ENCODE data around the gene PEAK3.

GRCh38 chr19:2226840-2227360, 55.1 kb downstream of the PEAK3 start:
- TF ChIP-seq, protein P1, sequence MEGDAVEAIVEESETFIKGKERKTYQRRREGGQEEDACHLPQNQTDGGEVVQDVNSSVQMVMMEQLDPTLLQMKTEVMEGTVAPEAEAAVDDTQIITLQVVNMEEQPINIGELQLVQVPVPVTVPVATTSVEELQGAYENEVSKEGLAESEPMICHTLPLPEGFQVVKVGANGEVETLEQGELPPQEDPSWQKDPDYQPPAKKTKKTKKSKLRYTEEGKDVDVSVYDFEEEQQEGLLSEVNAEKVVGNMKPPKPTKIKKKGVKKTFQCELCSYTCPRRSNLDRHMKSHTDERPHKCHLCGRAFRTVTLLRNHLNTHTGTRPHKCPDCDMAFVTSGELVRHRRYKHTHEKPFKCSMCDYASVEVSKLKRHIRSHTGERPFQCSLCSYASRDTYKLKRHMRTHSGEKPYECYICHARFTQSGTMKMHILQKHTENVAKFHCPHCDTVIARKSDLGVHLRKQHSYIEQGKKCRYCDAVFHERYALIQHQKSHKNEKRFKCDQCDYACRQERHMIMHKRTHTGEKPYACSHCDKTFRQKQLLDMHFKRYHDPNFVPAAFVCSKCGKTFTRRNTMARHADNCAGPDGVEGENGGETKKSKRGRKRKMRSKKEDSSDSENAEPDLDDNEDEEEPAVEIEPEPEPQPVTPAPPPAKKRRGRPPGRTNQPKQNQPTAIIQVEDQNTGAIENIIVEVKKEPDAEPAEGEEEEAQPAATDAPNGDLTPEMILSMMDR (IDR thresholded peaks at IDR 0.05): no peak
- TF ChIP-seq POLR2A (IDR thresholded peaks at IDR 0.05): no peak

All from lower leg skin (tissue), 3 donors.